Endothelial cell of umbilical vein (primary cell): ENCODE data around the gene SLC38A11. TPM values are rescaled to one million over a fixed set of nuclear protein-coding genes. Genes with fewer than 3 reads are reported as not detected.
A peak's percentile ranks its signal among the peaks of the same experiment; 100 is the strongest.

Experiments used
- BruUV-seq: library from RNA; stranded (reverse); fragments of 400-500 nt; replicated peaks from 2 replicates; lab custom pipeline; 2021; lab: Mats Ljungman, UMichigan
- CTCF ChIA-PET: fragments of 300-600, 350-600 bp; sonication (Branson Sonifier 250); formaldehyde crosslinking; loops from one replicate; lab custom pipeline; 2021; ENCODE audit warnings: antibody characterized with exemption, inconsistent platforms; lab: Charles Lee
- POLR2A ChIA-PET: fragments of 300-600, 350-600 bp; sonication (Branson Sonifier 250); formaldehyde crosslinking; loops from one replicate; lab custom pipeline; 2021; ENCODE audit warnings: antibody characterized with exemption, inconsistent platforms; lab: Charles Lee
- DNase-seq: peaks from one replicate; pipeline ENCODE4 v3.0.0-alpha.2; 2011; ENCODE audit warnings: low read depth, low spot score
- FAIRE-seq: peaks from 2 replicates; lab custom pipeline; 2011; peaks lifted over from hg19 to GRCh38; lab: Jason Lieb, UNC
- H2AFZ ChIP-seq: 2 replicates; pipeline ENCODE4 v1.6.0; 2012; ENCODE audit warnings: low read depth, low read length, control low read depth, inconsistent platforms
- H3K27ac ChIP-seq: 2 replicates; pipeline ENCODE4 v1.5.1; 2011; ENCODE audit warnings: low read depth, mild to moderate bottlenecking, control low read depth, low read length, moderate library complexity; ENCODE audit not compliant: insufficient read depth
- H3K27me3 ChIP-seq, 2 experiments: 2 replicates each; pipeline versions ENCODE4 v1.6.0 to v1.6.1; 2011; ENCODE audit warnings: low read length in 2 of 2, mixed read lengths in 1 of 2; ENCODE audit not compliant: control insufficient read depth in 2 of 2, insufficient read depth in 2 of 2
- H3K36me3 ChIP-seq, 2 experiments: 2 replicates in 1 of 2; 3 replicates in 1 of 2; pipeline ENCODE4 v1.5.1; 2011; ENCODE audit warnings: low read length in 2 of 2, mild to moderate bottlenecking in 1 of 2, moderate library complexity in 1 of 2; ENCODE audit not compliant: control insufficient read depth in 2 of 2, insufficient read depth in 2 of 2; ENCODE audit errors: extremely low read depth in 1 of 2
- H3K4me1 ChIP-seq: 3 replicates; pipeline ENCODE4 v1.5.1; 2011; ENCODE audit warnings: mild to moderate bottlenecking, low read length; ENCODE audit not compliant: control insufficient read depth, insufficient read depth; ENCODE audit errors: extremely low read depth
- H3K4me2 ChIP-seq: 2 replicates; pipeline ENCODE4 v1.6.1; 2011; ENCODE audit warnings: low read length, control low read depth, mixed read lengths; ENCODE audit not compliant: insufficient read depth
- H3K4me3 ChIP-seq, 3 experiments: fragments of 200-600 bp in 1 of 3; sonication (generic), shearing (Covaris generic) in 1 of 3; replicated peaks in 1 of 3; 2 replicates each; pipeline ENCODE4 v1.5.1; 2011 to 2016; ENCODE audit warnings: control low read depth in 3 of 3, low read length in 3 of 3, mild to moderate bottlenecking in 2 of 3, inconsistent platforms in 1 of 3, low read depth in 1 of 3, moderate library complexity in 1 of 3; ENCODE audit not compliant: insufficient read depth in 1 of 3
- H3K79me2 ChIP-seq: 2 replicates; pipeline ENCODE4 v1.6.0; 2012; ENCODE audit warnings: low read length, inconsistent platforms; ENCODE audit not compliant: control insufficient read depth, insufficient read depth
- H3K9ac ChIP-seq: replicated peaks from 2 replicates; pipeline ENCODE3; 2011; ENCODE audit warnings: low read length, control low read depth; ENCODE audit not compliant: insufficient read depth; ENCODE audit errors: extremely low read depth
- H3K9me1 ChIP-seq: replicated peaks from 3 replicates; pipeline ENCODE4 v1.6.0; 2011; ENCODE audit warnings: mild to moderate bottlenecking, low read length; ENCODE audit not compliant: control insufficient read depth, insufficient read depth; ENCODE audit errors: extremely low read depth
- H3K9me3 ChIP-seq: replicated peaks from 2 replicates; pipeline ENCODE4 v1.5.1; 2012; ENCODE audit warnings: low read length, inconsistent platforms; ENCODE audit not compliant: control insufficient read depth, insufficient read depth
- H4K20me1 ChIP-seq: replicated peaks from 2 replicates; pipeline ENCODE3; 2011; ENCODE audit warnings: mild to moderate bottlenecking, low read length; ENCODE audit not compliant: control insufficient read depth, insufficient read depth; ENCODE audit errors: extremely low read depth
- EZH2 ChIP-seq: IDR thresholded peaks from 2 replicates; pipeline ENCODE4 v1.6.1; 2012; ENCODE audit warnings: borderline replicate concordance, low read depth, mild to moderate bottlenecking, moderate library complexity, low read length, inconsistent platforms; ENCODE audit not compliant: severe bottlenecking
- FOS ChIP-seq: IDR thresholded peaks from 2 replicates; pipeline ENCODE4 v1.6.1; 2011; ENCODE audit warnings: mild to moderate bottlenecking, low read length, moderate library complexity, borderline replicate concordance; ENCODE audit not compliant: insufficient read depth
- GATA2 ChIP-seq: IDR thresholded peaks from 2 replicates; pipeline ENCODE4 v1.7.0; 2011; ENCODE audit warnings: low read depth, mild to moderate bottlenecking, moderate library complexity, mixed read lengths, low read length; ENCODE audit not compliant: insufficient read length, insufficient read depth
- JUN ChIP-seq: IDR thresholded peaks from 2 replicates; pipeline ENCODE4 v1.6.1; 2011; ENCODE audit warnings: borderline replicate concordance, low read depth; ENCODE audit not compliant: insufficient read length, insufficient read depth
- MYC ChIP-seq: IDR thresholded peaks from one replicate; pipeline ENCODE4 v1.6.1; 2011; ENCODE audit warnings: mild to moderate bottlenecking, low read depth, low read length
- POLR2A ChIP-seq: IDR thresholded peaks from 2 replicates; pipeline ENCODE4 v1.6.1; 2012; ENCODE audit warnings: low read depth, mild to moderate bottlenecking, control low read depth, low read length
- POLR2AphosphoS5 ChIP-seq: IDR thresholded peaks from 2 replicates; pipeline ENCODE4 v1.6.1; 2012; ENCODE audit warnings: low read depth, mild to moderate bottlenecking, control low read depth, low read length, moderate library complexity; ENCODE audit not compliant: insufficient read depth
- dilution Hi-C: fragments of 300-500 bp; cut with MboI; formaldehyde crosslinking; loops from one replicate; pipeline ENCODE4 v1.15.0; 2019; ENCODE audit warnings: low sequenced_read_pairs; ENCODE audit not compliant: extremely low pct_ligation_motif_present
- intact Hi-C: fragments of 100-400 bp; cut with micrococcal nuclease; formaldehyde crosslinking; loops from one replicate; pipeline ENCODE4 v1.10.0; 2022
- polyA plus RNA-seq, 4 experiments: library from polyadenylated mRNA; depleted of rRNA in 3 of 4; stranded (reverse) in 3 of 4; unstranded in 1 of 4; fragments of >200 nt; gene quantifications; 2 replicates each; pipeline versions ENCODE4 v1.2.1 to v1.2.3, GENCODE V29; 2011 to 2012; ENCODE audit warnings: missing spikeins in 1 of 4
- total RNA-seq: library from RNA; stranded (reverse); gene quantifications from 2 replicates; pipeline ENCODE4 v1.2.3, GENCODE V29; 2021
- TF ChIP-seq, protein P1 (sequence below), 2 donors: IDR thresholded peaks; 1 replicate in 1 of 2; 2 replicates in 1 of 2; pipeline ENCODE4 v1.5.1; 2011; ENCODE audit warnings: low read length in 2 of 2, mild to moderate bottlenecking in 2 of 2, moderate library complexity in 2 of 2, control low read depth in 1 of 2, inconsistent platforms in 1 of 2, low read depth in 1 of 2; ENCODE audit not compliant: insufficient read depth in 1 of 2; ENCODE audit errors: extremely low read depth in 1 of 2
- TF ChIP-seq, protein P2 (sequence below): IDR thresholded peaks from 2 replicates; pipeline ENCODE4 v1.6.1; 2011; ENCODE audit not compliant: insufficient read depth, insufficient read length

Gene SLC38A11
- total and polyA plus RNA-seq, 2 donors (not counting 3 experiments of a cell fraction or from before 2014, with no cell fraction given), result not detected

GRCh38 chr2:164903951-164904350 lies 51.4 kb downstream of the SLC38A11 start:
- intact Hi-C loops, result loop anchor here (5.0 kb wide), 1 partner anchor 1912 kb away; no protein-coding TSS in a partner anchor
- TF ChIP-seq GATA2 (no peak), EZH2 (no peak), JUN (no peak), POLR2A (no peak), FOS (no peak), MYC (no peak), POLR2AphosphoS5 (no peak)
- TF ChIP-seq, protein P1, sequence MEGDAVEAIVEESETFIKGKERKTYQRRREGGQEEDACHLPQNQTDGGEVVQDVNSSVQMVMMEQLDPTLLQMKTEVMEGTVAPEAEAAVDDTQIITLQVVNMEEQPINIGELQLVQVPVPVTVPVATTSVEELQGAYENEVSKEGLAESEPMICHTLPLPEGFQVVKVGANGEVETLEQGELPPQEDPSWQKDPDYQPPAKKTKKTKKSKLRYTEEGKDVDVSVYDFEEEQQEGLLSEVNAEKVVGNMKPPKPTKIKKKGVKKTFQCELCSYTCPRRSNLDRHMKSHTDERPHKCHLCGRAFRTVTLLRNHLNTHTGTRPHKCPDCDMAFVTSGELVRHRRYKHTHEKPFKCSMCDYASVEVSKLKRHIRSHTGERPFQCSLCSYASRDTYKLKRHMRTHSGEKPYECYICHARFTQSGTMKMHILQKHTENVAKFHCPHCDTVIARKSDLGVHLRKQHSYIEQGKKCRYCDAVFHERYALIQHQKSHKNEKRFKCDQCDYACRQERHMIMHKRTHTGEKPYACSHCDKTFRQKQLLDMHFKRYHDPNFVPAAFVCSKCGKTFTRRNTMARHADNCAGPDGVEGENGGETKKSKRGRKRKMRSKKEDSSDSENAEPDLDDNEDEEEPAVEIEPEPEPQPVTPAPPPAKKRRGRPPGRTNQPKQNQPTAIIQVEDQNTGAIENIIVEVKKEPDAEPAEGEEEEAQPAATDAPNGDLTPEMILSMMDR (IDR thresholded peaks at IDR 0.05; ENCODE audit: extremely low read depth in 1 of 2, insufficient read depth in 1 of 2, low read depth in 1 of 2, low read length in 2 of 2), result no peak
- TF ChIP-seq, protein P2, sequence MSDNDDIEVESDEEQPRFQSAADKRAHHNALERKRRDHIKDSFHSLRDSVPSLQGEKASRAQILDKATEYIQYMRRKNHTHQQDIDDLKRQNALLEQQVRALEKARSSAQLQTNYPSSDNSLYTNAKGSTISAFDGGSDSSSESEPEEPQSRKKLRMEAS, result no peak
- H3K79me2 ChIP-seq, result no peaks in the 10 kb centered on the region
- ChIA-PET CTCF (interaction anchor here (0.7 to 4.4 kb wide), 10 partner anchors 10 to 168 kb away, joined by 3 to 32 read pairs (median 4); partner anchors contain the start of gene COBLL1), POLR2A (interaction anchor here (1.6 kb wide), 1 partner anchor 62 kb away, joined by 5 read pairs; the partner anchor contains the start of gene COBLL1)
- H4K20me1 ChIP-seq, result no peaks in the 10 kb centered on the region
- dilution Hi-C loops, result no loop called here
- no peak overlapping the region for H3K4me3 ChIP-seq
- no peak overlapping the region for H3K27ac ChIP-seq
- no peaks in the 10 kb centered on the region for H3K36me3 ChIP-seq
- H2AFZ ChIP-seq, result peak overlapping the region; percentile 75
- no peak overlapping the region for H3K9ac ChIP-seq
- H3K9me3 ChIP-seq, result no peaks in the 10 kb centered on the region
- no TSS peak for BruUV-seq
- H3K27me3 ChIP-seq, result no peaks in the 10 kb centered on the region
- no peaks in the 10 kb centered on the region for H3K9me1 ChIP-seq
- H3K4me2 ChIP-seq, result no peak overlapping the region
- peaks cover 16% of the 10 kb centered on the region for H3K4me1 ChIP-seq
- peak; percentile 55 for DNase-seq
- no peak for FAIRE-seq
